8988T (cell line): ENCODE results near the gene NPY.

Source experiments
- DNase-seq: peaks from one replicate; pipeline ENCODE4 v3.0.0; 2011

Gene NPY

DNA sequence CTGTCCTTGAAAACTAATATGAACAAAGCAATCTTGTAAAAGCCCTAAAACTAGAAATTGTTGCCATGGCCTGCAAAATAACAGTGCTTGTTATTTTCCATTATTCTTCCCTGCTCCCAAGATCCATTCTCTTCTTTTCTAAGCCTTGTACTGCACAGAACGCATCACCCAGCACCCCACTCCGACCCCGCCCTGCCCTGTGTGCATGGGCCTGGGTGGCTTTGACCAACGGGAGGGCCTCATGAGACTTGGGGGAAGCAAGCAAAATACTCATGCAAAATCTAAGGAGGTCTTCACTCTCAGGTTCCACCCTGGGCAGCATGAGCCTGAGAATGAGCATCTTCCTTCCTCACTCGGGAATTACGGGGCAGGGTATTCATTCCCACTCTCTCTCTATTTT is 32.4 kb downstream of the NPY start:
- no peak for DNase-seq

DNA sequence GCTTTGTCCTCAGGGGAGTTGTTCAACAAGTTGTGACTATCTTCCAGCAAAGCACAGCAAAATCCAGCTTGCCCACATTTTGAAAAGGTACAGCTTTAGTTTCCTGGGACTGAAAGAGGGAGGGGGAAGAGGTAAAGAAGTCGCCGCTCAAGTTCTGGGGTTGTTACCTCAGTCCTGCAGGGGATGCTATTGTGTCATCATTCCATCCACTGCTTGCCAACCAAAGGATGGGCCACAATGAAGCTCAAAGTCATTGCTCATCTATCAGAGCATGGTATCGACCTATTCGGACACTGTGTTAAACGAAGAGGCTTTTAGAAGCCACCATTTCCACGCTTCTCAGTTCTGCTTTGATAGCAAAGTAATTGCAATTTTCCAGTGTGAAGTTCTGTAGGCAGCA is 34.3 kb downstream of the NPY start:
- peak; percentile 28 for DNase-seq

DNA sequence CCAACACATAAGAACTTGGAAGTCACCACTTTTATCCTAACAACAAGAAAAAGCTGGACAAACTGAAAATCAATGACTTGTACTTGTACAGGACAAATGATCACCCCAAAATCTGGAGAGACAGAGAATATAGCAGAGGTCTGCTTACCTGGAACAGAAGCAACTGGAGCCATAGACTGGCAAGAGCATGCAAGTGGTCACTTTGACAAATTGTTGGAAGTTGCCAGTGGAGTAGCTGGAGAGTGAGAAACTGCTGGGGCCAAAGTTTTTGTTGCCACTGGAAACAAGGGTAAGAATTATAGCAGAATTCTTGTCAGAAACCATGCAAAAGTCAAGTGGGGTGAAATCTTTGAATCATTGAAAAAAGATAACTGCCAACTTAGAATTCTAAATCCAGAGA is 35.2 kb downstream of the NPY start:
- DNase-seq: no peak

GRCh38 chr7:24323961-24324480 is 40.0 kb downstream of the NPY start:
- DNase-seq: no peak

- no peak for DNase-seq
These were observed 41.7 kb downstream of the NPY start for GRCh38 chr7:24325708-24326107.

DNA sequence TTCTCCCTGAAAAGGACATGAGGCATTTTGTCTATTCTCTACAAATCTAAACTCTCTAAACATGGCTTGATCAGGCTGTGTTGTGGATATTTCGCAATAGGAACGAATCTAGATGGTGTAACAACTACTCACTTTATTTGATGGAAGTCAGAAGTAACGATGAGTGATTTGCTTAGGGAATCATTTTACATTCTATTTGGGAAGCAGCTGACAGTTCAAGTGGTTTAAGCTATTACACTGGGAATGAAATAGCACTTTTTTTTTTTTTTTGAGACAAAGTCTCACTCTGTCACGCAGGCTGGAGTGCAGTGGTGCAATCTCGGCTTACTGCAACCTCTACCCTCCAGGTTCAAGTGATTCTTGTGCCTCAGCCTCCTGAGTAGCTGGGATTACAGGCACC is 44.1 kb downstream of the NPY start:
- no peak for DNase-seq

- no peak for DNase-seq
These were observed 44.9 kb downstream of the NPY start for GRCh38 chr7:24328894-24329293.

DNA sequence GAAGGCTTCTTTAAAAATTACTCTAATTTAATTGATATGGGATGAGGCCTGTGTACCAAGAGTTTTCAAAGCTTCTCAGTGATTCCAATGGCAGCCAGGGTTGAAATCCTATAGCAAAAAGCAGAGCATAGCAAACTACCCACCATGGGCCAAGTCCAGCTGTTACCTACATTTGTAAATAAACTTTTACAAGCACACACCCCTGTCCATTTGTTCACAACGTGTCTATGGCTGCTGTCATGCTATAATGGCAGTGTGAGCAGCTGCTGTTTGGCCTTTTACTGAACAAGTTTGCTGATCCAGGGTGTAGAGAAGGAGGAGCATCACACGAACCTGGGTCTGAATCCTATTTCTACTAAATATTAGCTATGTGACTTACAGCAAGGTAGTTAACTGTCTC is 50.0 kb downstream of the NPY start:
- no peak for DNase-seq

GRCh38 chr7:24334627-24335026 is 50.6 kb downstream of the NPY start:
- DNase-seq: no peak

DNA sequence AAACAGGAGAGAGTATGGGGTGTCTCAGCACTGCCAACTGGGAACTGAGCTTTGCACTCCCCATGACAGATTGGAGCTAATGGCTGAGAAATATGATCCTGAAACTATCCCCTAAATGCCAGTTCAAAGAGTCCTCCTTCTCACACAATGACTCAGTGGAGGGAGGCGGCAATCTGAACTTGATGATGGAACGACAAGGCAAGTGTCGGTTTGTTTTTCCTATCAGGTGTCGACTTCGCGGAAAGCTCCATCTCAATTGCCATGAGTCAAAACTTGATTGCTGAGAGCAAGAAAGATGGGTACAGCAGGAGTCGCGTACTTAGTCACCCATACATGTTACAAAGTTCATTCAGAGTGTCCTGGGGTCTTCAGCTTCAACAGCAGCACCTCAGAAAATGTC is 52.5 kb downstream of the NPY start:
- no peak for DNase-seq

GRCh38 chr7:24337180-24337579 is 53.2 kb downstream of the NPY start:
- no peak for DNase-seq

GRCh38 chr7:24339575-24339974 is 55.6 kb downstream of the NPY start:
- no peak for DNase-seq

- no peak for DNase-seq
These were observed 56.7 kb downstream of the NPY start for GRCh38 chr7:24340727-24341126.
